Esophagus squamous epithelium (tissue), 4 donors: Measurements from ENCODE around the gene INMT.

Source experiments
- CTCF ChIP-seq, 6 experiments: fragments of 450-650 bp in 4 of 6; fragments of 200-600 bp in 2 of 6; sonication (generic) in 2 of 6; IDR thresholded peaks; one replicate each; pipeline ENCODE4 v1.5.1; 2016 to 2019; ENCODE audit warnings: antibody characterized with exemption in 6 of 6, mild to moderate bottlenecking in 4 of 6, moderate library complexity in 4 of 6
- POLR2A ChIP-seq, 4 donors: fragments of 450-650 bp; IDR thresholded peaks; one replicate each; pipeline ENCODE4 v1.6.1; 2017; ENCODE audit warnings: antibody characterized with exemption in 4 of 4, mild to moderate bottlenecking in 4 of 4, moderate library complexity in 3 of 4

- TF ChIP-seq CTCF (IDR thresholded peaks at IDR 0.05) (no peak), POLR2A (IDR thresholded peaks at IDR 0.05) (no peak)
Observed at GRCh38 chr7:30705596-30705995, 46.3 kb upstream of the INMT start.
